Choroid plexus epithelial cell (primary cell): ENCODE results near the gene PMEPA1.

Experiments used
- DNase-seq: peaks from one replicate; pipeline ENCODE4 v3.0.0-alpha.2; 2010; ENCODE audit warnings: low read depth
- H3K4me3 ChIP-seq: 2 replicates; pipeline ENCODE4 v1.5.1; 2011; ENCODE audit warnings: low read depth, mild to moderate bottlenecking, control low read depth, low read length, moderate library complexity
- CTCF ChIP-seq: conservative IDR thresholded peaks from 2 replicates; pipeline ENCODE4 v1.5.1; 2011; ENCODE audit warnings: low read depth, mild to moderate bottlenecking, control low read depth, inconsistent platforms, low read length, moderate library complexity

Gene PMEPA1

GRCh38 chr20:57667924-57668782 lies 41.7 kb downstream of the PMEPA1 start:
- no peak overlapping the region for H3K4me3 ChIP-seq
- no peak for TF ChIP-seq CTCF
- no peak for DNase-seq

- TF ChIP-seq CTCF = no peak
- no peak overlapping the region for H3K4me3 ChIP-seq
- no peak for DNase-seq
These were observed 42.4 kb downstream of the PMEPA1 start for GRCh38 chr20:57667388-57667787.

GRCh38 chr20:57666834-57667157 lies 43.0 kb downstream of the PMEPA1 start:
- H3K4me3 ChIP-seq = no peak overlapping the region
- no peak for DNase-seq
- TF ChIP-seq CTCF = no peak

GRCh38 chr20:57666106-57666833 lies 43.5 kb downstream of the PMEPA1 start:
- TF ChIP-seq CTCF = no peak
- no peak overlapping the region for H3K4me3 ChIP-seq
- DNase-seq = no peak

- no peak for TF ChIP-seq CTCF
- DNase-seq = no peak
These were observed 44.2 kb downstream of the PMEPA1 start for GRCh38 chr20:57665589-57665971.

GRCh38 chr20:57664924-57665588 lies 44.8 kb downstream of the PMEPA1 start:
- no peak for DNase-seq
- no peak overlapping the region for H3K4me3 ChIP-seq
- no peak for TF ChIP-seq CTCF

More at GRCh38 chr20:57665589-57665971, 44.2 kb downstream of the PMEPA1 start:
- H3K4me3 ChIP-seq = no peak overlapping the region
